ENCODE measurements around the gene PRR30.
A peak's percentile ranks its signal among the peaks of the same experiment; 100 is the strongest.
"Not testable (repeated sequence)": the region's sequence is repeated elsewhere in the genome, so short reads cannot be mapped to it uniquely, and the experiment has no call there.

The PRR30 gene

DNA sequence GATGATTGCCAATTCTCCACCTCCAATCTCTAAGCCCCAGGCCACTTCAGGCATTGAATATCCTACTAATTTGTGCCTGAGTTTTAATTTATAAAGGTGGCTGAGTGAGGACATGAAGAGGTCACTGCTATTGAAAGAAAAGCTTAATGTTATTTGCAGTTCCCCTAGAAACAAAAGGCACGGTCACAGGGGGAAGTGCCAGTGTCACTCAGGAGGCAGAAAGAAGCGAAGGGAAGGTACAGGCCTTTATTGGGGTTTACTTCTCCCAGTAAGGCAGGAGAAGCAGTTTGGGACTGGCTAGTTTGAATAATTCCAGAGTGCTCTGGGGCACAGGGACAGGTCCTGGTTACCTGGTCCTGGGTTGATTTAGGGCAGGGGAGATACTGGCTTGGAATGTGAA is 17.3 kb downstream of the PRR30 start:
- TF ChIP-seq CTCF (IDR thresholded peaks at IDR 0.05; ENCODE audit: insufficient read depth, low read length, missing control alignments): no peak
- H3K4me3 ChIP-seq (ENCODE audit: low read depth, low read length): no peak overlapping the region
- ChIA-PET POLR2A (no interaction called here), CTCF (interaction anchor here (0.8 to 1.0 kb wide), 2 partner anchors 10 to 12 kb away, joined by 3 read pairs; no protein-coding TSS in a partner anchor)
- DNase-seq (ENCODE audit: low read depth, low spot score): no peak

GRCh38 chr2:27119330-27119670 is 19.9 kb downstream of the PRR30 start:
- CTCF ChIA-PET: interaction anchor here (0.7 to 1.0 kb wide), 2 partner anchors 41 to 72 kb away, joined by 3 to 4 read pairs; no protein-coding TSS in a partner anchor
- H3K4me3 ChIP-seq (ENCODE audit: low read depth, low read length): peak overlapping the region; percentile 59
- POLR2A ChIA-PET; DNase-seq (ENCODE audit: low read depth, low spot score): not testable (repeated sequence)

DNA sequence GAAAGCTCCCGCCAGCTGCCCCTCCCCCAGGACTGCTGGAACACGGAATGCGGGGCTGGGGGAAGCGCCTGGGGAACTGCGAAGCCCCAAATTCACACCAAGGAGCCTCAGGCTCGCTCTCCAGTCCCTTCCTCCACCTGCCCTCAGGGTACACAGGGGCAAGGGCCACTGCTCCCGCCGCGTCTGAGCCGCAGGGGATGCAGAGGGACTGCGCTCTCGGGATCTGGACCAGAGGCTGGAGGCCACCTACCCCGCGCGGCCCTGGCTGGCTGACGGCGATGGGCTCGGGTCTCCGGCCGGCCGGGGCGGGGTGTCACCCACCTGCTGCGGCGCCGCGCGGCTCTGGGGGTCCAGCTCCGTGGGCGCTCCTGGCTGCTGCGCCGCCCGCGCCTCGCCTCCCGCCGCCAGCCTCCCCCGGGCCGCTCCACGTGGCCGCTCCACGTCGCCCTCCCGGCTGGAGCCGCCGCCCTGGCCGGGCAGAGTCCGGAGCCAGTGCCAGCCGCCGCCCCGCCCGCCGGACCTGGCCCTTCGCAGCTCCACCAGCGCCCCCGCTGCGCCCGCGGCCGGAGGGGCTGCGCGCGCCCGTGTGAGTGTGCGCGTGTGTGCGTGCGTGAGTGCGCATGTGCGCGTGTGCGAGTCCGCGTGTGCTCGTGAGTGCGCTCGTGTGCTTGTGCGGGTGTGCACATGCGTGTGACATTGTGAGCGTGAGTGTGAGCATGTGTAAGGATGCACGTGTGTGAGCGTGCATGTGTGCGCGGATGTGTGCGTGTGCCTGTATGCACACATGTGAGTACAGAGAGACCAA is 20.5 kb downstream of the PRR30 start, which contains the start of gene CGREF1:
TSS of gene CGREF1 (minus strand) at position 604 of the 805 bp plus-strand sequence. CDS start 14,762 bp downstream, outside the sequence.
- DNase-seq (ENCODE audit: low read depth, low spot score): no peak
- peak within 1 kb of the TSS; percentile 59 for H3K4me3 ChIP-seq (ENCODE audit: low read depth, low read length)
- no peak for TF ChIP-seq CTCF (IDR thresholded peaks at IDR 0.05; ENCODE audit: insufficient read depth, low read length, missing control alignments)
- CTCF ChIA-PET: interaction anchor here (0.6 to 1.3 kb wide), 4 partner anchors 13 to 73 kb away, joined by 3 to 4 read pairs (median 4); no protein-coding TSS in a partner anchor
- POLR2A ChIA-PET: no interaction called here

GRCh38 chr2:27117995-27118524 is 21.1 kb downstream of the PRR30 start:
- H3K4me3 ChIP-seq (ENCODE audit: low read depth, low read length): peak overlapping the region; percentile 59
- POLR2A ChIA-PET: no interaction called here
- no peak for TF ChIP-seq CTCF (IDR thresholded peaks at IDR 0.05; ENCODE audit: insufficient read depth, low read length, missing control alignments)
- no peak for DNase-seq (ENCODE audit: low read depth, low spot score)
- CTCF ChIA-PET: interaction anchor here (0.6 to 1.3 kb wide), 3 partner anchors 14 to 73 kb away, joined by 3 to 4 read pairs (median 4); no protein-coding TSS in a partner anchor

GRCh38 chr2:27115519-27115918 is 23.7 kb downstream of the PRR30 start:
- DNase-seq (ENCODE audit: low read depth, low spot score): no peak
- ChIA-PET CTCF (interaction anchor here (3.9 kb wide), 1 partner anchor 15 kb away, joined by 34 read pairs; no protein-coding TSS in a partner anchor), POLR2A (no interaction called here)
- no peak for TF ChIP-seq CTCF (IDR thresholded peaks at IDR 0.05; ENCODE audit: insufficient read depth, low read length, missing control alignments)
- no peak overlapping the region for H3K4me3 ChIP-seq (ENCODE audit: low read depth, low read length)

DNA sequence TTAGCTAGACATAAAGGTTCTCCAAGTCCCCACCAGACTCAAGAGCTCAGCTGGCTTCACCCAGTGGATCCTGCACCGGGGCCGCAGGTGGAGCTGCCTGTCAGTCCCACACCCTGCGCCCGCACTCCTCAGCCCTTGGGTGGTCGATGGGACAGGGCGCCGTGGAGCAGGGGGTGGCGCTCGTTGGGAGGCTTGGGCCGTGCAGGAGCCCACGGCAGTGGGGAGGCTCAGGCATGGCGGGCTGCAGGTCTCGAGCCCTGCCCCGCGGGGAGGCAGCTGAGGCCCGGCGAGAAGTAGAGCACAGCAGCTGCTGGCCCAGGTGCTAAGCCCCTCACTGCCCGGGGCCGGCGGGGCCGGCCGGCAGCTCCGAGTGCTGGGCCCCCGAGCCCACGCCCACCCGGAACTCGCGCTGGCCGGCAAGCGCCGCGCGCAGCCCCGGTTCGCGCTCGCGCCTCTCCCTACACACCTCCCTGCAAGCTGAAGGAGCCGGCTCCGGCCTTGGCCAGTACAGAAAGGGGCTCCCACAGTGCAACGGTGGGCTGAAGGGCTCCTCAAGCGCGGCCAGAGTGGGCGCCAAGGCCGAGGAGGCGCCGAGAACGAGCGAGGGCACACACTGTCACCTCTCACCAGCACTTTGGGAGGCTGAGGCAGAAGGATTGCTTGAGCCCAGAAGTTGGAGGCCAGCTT is 27.7 kb downstream of the PRR30 start:
- DNase-seq (ENCODE audit: low read depth, low spot score); H3K4me3 ChIP-seq (ENCODE audit: low read depth, low read length); POLR2A ChIA-PET: not testable (repeated sequence)
- CTCF ChIA-PET: interaction anchor here (1.3 to 3.9 kb wide), 7 partner anchors 11 to 169 kb away, joined by 6 to 34 read pairs (median 12); partner anchors contain the start of gene PREB

DNA sequence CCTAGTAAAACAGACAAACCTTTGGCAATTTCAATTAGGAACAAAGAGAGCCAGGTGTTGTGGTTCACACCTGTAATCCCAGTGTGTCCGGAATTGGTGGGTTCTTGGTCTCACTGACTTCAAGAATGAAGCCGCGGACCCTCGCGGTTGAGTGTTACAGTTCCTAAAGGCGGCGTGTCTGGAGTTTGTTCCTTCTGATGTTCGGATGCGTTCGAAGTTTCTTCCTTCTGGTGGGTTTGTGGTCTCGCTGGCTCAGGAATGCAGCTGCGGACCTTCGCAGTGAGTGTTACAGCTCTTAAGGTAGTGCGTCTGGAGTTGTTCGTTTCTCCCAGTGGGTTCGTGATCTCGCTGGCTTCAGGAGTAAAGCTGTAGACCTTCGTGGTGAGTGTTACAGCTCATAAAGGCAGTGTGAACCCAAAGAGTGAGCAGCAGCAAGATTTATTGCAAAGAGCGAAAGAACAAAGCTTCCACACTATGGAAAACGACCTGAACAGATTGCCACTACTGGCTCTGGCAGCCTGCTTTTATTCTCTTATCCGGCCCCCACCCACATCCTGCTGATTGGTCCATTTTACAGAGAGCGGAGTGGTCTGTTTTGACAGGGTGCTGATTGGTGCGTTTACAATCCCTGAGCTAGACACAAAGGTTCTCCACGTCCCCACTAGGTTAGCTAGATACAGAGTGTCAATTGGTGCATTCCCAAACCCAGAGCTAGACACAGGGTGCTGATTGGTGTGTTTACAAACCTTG is 28.4 kb downstream of the PRR30 start:
- DNase-seq (ENCODE audit: low read depth, low spot score); POLR2A ChIA-PET; H3K4me3 ChIP-seq (ENCODE audit: low read depth, low read length): not testable (repeated sequence)
- CTCF ChIA-PET: interaction anchor here (1.3 to 3.4 kb wide), 5 partner anchors 12 to 170 kb away, joined by 3 to 17 read pairs (median 7); partner anchors contain the start of gene PREB
